WTC11 (cell line): Measurements from ENCODE around the gene SPSB4.

ENCODE experiments used
- CTCF ChIP-seq: fragments of 200-600 bp; IDR thresholded peaks from 2 replicates; pipeline ENCODE4 v1.8.0; 2022; ENCODE audit warnings: antibody characterized with exemption
- SOX15 ChIP-seq: fragments of 250-450 bp; sonication (Bioruptor Pico); IDR thresholded peaks from 2 replicates; pipeline ENCODE4 v1.9.0; 2021; ENCODE audit warnings: mild to moderate bottlenecking
- ZNF138 ChIP-seq: sonication (generic); formaldehyde crosslinking; conservative IDR thresholded peaks from 2 replicates; pipeline ENCODE4 v1.8.1; 2022; ENCODE audit warnings: mild to moderate bottlenecking, moderate library complexity, missing genetic modification reagents

- TF ChIP-seq CTCF (no peak), ZNF138 (CRISPR knock-in tag) (no peak), SOX15 (CRISPR knock-in tag) (no peak)
These were observed 65.6 kb downstream of the SPSB4 start for GRCh38 chr3:141116721-141117120.
